Spleen (tissue), 3 donors: Measurements from ENCODE around the gene SNRNP27.
"Not testable (repeated sequence)": the region's sequence is repeated elsewhere in the genome, so short reads cannot be mapped to it uniquely, and the experiment has no call there.

Experiments used
- POLR2A ChIP-seq, 3 donors: fragments of 450-650 bp; IDR thresholded peaks; one replicate each; pipeline ENCODE4 v1.5.1; 2017; ENCODE audit warnings: antibody characterized with exemption in 3 of 3, mild to moderate bottlenecking in 1 of 3
- POLR2AphosphoS5 ChIP-seq, 3 donors: sonication (generic); formaldehyde crosslinking; IDR thresholded peaks; one replicate each; pipeline ENCODE4 v1.5.1; 2017; ENCODE audit warnings: antibody characterized with exemption in 3 of 3

DNA sequence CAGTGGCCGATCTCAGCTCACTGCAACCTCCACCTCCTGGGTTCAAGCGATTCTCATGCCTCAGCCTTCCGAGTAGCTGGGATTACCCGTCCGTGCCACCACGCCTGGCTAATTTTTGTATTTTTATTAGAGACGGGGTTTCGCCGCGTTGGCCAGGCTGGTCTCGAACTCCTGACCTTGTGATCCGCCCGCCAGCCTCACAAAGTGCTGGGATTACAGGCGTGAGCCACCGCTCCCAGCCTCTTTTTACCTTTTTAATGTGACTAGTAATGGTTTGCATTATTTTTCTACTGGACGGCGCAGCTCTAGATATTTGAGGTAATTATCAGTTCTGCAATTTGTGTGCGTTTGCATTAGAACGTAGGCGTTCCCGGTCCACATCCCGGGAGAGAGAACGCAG lies 981 bp downstream of the SNRNP27 start:
- not testable (repeated sequence) for TF ChIP-seq POLR2AphosphoS5, POLR2A (IDR thresholded peaks at IDR 0.05)
